ENCODE results near the gene FLT4.

FLT4 gene

GRCh38 chr5:180563994-180564393 lies 85.4 kb downstream of the FLT4 start:
- DNase-seq (ENCODE audit: low read depth): no peak
- no peak for TF ChIP-seq CTCF (conservative IDR thresholded peaks at IDR 0.05; ENCODE audit: low read length)
- H3K4me3 ChIP-seq (ENCODE audit: low read length): no peak overlapping the region

- DNase-seq (ENCODE audit: low read depth): no peak
- TF ChIP-seq CTCF (conservative IDR thresholded peaks at IDR 0.05; ENCODE audit: low read length): no peak
Observed at GRCh38 chr5:180558232-180558631, 91.2 kb downstream of the FLT4 start.

GRCh38 chr5:180557217-180557809 lies 92.1 kb downstream of the FLT4 start:
- DNase-seq (ENCODE audit: low read depth): peak; percentile 11
- H3K4me3 ChIP-seq (ENCODE audit: low read length): no peak overlapping the region
- no peak for TF ChIP-seq CTCF (conservative IDR thresholded peaks at IDR 0.05; ENCODE audit: low read length)

More at GRCh38 chr5:180558232-180558631, 91.2 kb downstream of the FLT4 start:
- H3K4me3 ChIP-seq (ENCODE audit: low read length): no peak overlapping the region

GRCh38 chr5:180555168-180555921 lies 94.1 kb downstream of the FLT4 start:
- no peak overlapping the region for H3K4me3 ChIP-seq (ENCODE audit: low read length)
- DNase-seq (ENCODE audit: low read depth): peak; percentile 32
- TF ChIP-seq CTCF (conservative IDR thresholded peaks at IDR 0.05; ENCODE audit: low read length): no peak

- H3K4me3 ChIP-seq (ENCODE audit: low read length): no peak overlapping the region
- no peak for DNase-seq (ENCODE audit: low read depth)
- TF ChIP-seq CTCF (conservative IDR thresholded peaks at IDR 0.05; ENCODE audit: low read length): no peak
Observed at GRCh38 chr5:180553530-180553929, 95.9 kb downstream of the FLT4 start.

Measured in AG10803 (cell line).